Femur (tissue), 1 donor: ENCODE data around the gene LRRC61.

Experiments used
- DNase-seq: peaks from one replicate; pipeline ENCODE4 v3.0.0-alpha.2; 2017

LRRC61 gene

GRCh38 chr7:150357771-150358427 is 34.7 kb downstream of the LRRC61 start:
- DNase-seq, result no peak

- no peak for DNase-seq
Observed at GRCh38 chr7:150358433-150358832, 35.3 kb downstream of the LRRC61 start.

GRCh38 chr7:150358988-150359621 is 36.0 kb downstream of the LRRC61 start:
- no peak for DNase-seq

GRCh38 chr7:150359622-150360362 is 36.6 kb downstream of the LRRC61 start:
- no peak for DNase-seq

GRCh38 chr7:150360363-150361058 is 37.4 kb downstream of the LRRC61 start:
- no peak for DNase-seq

- no peak for DNase-seq
Observed at GRCh38 chr7:150361402-150361801, 38.2 kb downstream of the LRRC61 start.

GRCh38 chr7:150361807-150362621 is 38.9 kb downstream of the LRRC61 start:
- no peak for DNase-seq

GRCh38 chr7:150363370-150363769 is 40.2 kb downstream of the LRRC61 start:
- no peak for DNase-seq

- DNase-seq, result no peak
Observed at GRCh38 chr7:150363872-150364271, 40.7 kb downstream of the LRRC61 start.

GRCh38 chr7:150365194-150365593 is 42.0 kb downstream of the LRRC61 start:
- no peak for DNase-seq

GRCh38 chr7:150365673-150366398 is 42.7 kb downstream of the LRRC61 start:
- DNase-seq, result no peak

GRCh38 chr7:150367677-150368095 is 44.5 kb downstream of the LRRC61 start:
- DNase-seq, result no peak

GRCh38 chr7:150368096-150368883 is 45.1 kb downstream of the LRRC61 start, which contains the start of gene REPIN1:
REPIN1 (plus strand) TSS chr7:150368822; CDS start chr7:150369712, 890 bp downstream.
- peak; percentile 94 for DNase-seq

- DNase-seq, result peak; percentile 83
Observed at GRCh38 chr7:150368884-150369747, 46.0 kb downstream of the LRRC61 start.

GRCh38 chr7:150369748-150370501 is 46.8 kb downstream of the LRRC61 start:
- no peak for DNase-seq

GRCh38 chr7:150370612-150371071 is 47.5 kb downstream of the LRRC61 start:
- no peak for DNase-seq

GRCh38 chr7:150371131-150371995 is 48.2 kb downstream of the LRRC61 start:
- no peak for DNase-seq

GRCh38 chr7:150371996-150372270 is 48.8 kb downstream of the LRRC61 start:
- DNase-seq, result no peak
